ENCODE data around the gene JUN. TPM values are rescaled to one million over a fixed set of nuclear protein-coding genes. Genes with fewer than 3 reads are reported as not detected.

Gene JUN
- total and polyA plus RNA-seq, 2 of the 13 experiments (the other 11 are each of a cell fraction or from before 2014, with no cell fraction given): 18.2 to 22.3 TPM

- TF ChIP-seq PHF20 (CRISPR knock-in tag; IDR thresholded peaks at IDR 0.05) (no peak), MYNN (CRISPR knock-in tag; IDR thresholded peaks at IDR 0.05; ENCODE audit: low read depth) (no peak), CENPBD1 (CRISPR knock-in tag; IDR thresholded peaks at IDR 0.05; ENCODE audit: borderline replicate concordance, low read depth) (no peak), TFDP1 (CRISPR knock-in tag; IDR thresholded peaks at IDR 0.05; ENCODE audit: borderline replicate concordance) (no peak), AGO1 (IDR thresholded peaks at IDR 0.05; ENCODE audit: low read depth, low read length, poor library complexity, severe bottlenecking) (no peak), JDP2 (CRISPR knock-in tag; IDR thresholded peaks at IDR 0.05; ENCODE audit: borderline replicate concordance) (no peak), FOXP1 (IDR thresholded peaks at IDR 0.05) (no peak), FOXP1 (CRISPR knock-in tag; IDR thresholded peaks at IDR 0.05) (peak; percentile 62), PHF21A (CRISPR knock-in tag; IDR thresholded peaks at IDR 0.05) (no peak), ZBTB43 (CRISPR knock-in tag; conservative IDR thresholded peaks at IDR 0.05) (no peak), SKIL (CRISPR knock-in tag; IDR thresholded peaks at IDR 0.05; ENCODE audit: borderline replicate concordance) (no peak), CHD4 (IDR thresholded peaks at IDR 0.05; ENCODE audit: borderline replicate concordance, low read length) (no peak), SALL1 (CRISPR knock-in tag; IDR thresholded peaks at IDR 0.05) (no peak), REST (IDR thresholded peaks at IDR 0.05; ENCODE audit: borderline replicate concordance in 1 of 2, low read depth in 1 of 2, low read length in 2 of 2) (no peak), RARG (CRISPR knock-in tag; IDR thresholded peaks at IDR 0.05; ENCODE audit: low read depth) (no peak)
Measured at GRCh38 chr1:58805716-58806571, 22.1 kb upstream of the JUN start (continued).

All from HepG2 (cell line).